PC-3 (cell line): Measurements from ENCODE around the gene MATCAP1.

Experiments used
- EZH2 ChIP-seq: fragments of 300-600 bp; sonication (generic); IDR thresholded peaks from one replicate; pipeline ENCODE4 v1.6.1; 2017; ENCODE audit warnings: antibody characterized with exemption, mild to moderate bottlenecking, low read length; ENCODE audit not compliant: unreplicated experiment
- EZH2phosphoT487 ChIP-seq: fragments of 300-600 bp; sonication (generic); IDR thresholded peaks from 2 replicates; pipeline ENCODE4 v1.6.1; 2018; ENCODE audit warnings: mild to moderate bottlenecking, antibody characterized with exemption, low read length, borderline replicate concordance
- TF ChIP-seq, protein P1 (sequence below): fragments of 300-600 bp; sonication (generic); conservative IDR thresholded peaks from 2 replicates; pipeline ENCODE4 v1.5.1; 2017; ENCODE audit warnings: antibody characterized with exemption, low read depth, mild to moderate bottlenecking, low read length

- TF ChIP-seq EZH2phosphoT487 (no peak), EZH2 (no peak)
- TF ChIP-seq, protein P1, sequence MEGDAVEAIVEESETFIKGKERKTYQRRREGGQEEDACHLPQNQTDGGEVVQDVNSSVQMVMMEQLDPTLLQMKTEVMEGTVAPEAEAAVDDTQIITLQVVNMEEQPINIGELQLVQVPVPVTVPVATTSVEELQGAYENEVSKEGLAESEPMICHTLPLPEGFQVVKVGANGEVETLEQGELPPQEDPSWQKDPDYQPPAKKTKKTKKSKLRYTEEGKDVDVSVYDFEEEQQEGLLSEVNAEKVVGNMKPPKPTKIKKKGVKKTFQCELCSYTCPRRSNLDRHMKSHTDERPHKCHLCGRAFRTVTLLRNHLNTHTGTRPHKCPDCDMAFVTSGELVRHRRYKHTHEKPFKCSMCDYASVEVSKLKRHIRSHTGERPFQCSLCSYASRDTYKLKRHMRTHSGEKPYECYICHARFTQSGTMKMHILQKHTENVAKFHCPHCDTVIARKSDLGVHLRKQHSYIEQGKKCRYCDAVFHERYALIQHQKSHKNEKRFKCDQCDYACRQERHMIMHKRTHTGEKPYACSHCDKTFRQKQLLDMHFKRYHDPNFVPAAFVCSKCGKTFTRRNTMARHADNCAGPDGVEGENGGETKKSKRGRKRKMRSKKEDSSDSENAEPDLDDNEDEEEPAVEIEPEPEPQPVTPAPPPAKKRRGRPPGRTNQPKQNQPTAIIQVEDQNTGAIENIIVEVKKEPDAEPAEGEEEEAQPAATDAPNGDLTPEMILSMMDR, result no peak
Observed at GRCh38 chr16:67211674-67212073, 27.9 kb upstream of the MATCAP1 start.
